NB4 (cell line): ENCODE measurements around the gene MYO9B.

Experiments
- CTCF ChIP-seq: IDR thresholded peaks from one replicate; pipeline ENCODE4 v1.5.1; 2012; ENCODE audit warnings: low read depth, low read length
- MYC ChIP-seq: IDR thresholded peaks from 2 replicates; pipeline ENCODE4 v1.6.1; 2011; ENCODE audit warnings: low read depth, low read length
- POLR2A ChIP-seq: IDR thresholded peaks from 2 replicates; pipeline ENCODE4 v1.6.1; 2011; ENCODE audit warnings: mild to moderate bottlenecking; ENCODE audit not compliant: insufficient read length; ENCODE audit errors: extremely low read depth
- TF ChIP-seq, protein P1 (sequence below): IDR thresholded peaks from 2 replicates; pipeline ENCODE4 v1.6.1; 2011; ENCODE audit warnings: low read depth, low read length

GRCh38 chr19:17037184-17037583 lies 38.4 kb upstream of the MYO9B start:
- TF ChIP-seq CTCF (no peak), POLR2A (no peak), MYC (no peak)
- TF ChIP-seq, protein P1, sequence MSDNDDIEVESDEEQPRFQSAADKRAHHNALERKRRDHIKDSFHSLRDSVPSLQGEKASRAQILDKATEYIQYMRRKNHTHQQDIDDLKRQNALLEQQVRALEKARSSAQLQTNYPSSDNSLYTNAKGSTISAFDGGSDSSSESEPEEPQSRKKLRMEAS: no peak
